Head of caudate nucleus (tissue), 42 donors: ENCODE results near the gene LRRC36.

Experiments
- DNase-seq, 42 donors: peaks; one replicate each; pipeline versions ENCODE4 v3.0.0 to v3.0.0-alpha.2; 2020 to 2021; ENCODE audit warnings: mixed read lengths in 7 of 42
- intact Hi-C: fragments of 100-400 bp; cut with DNase I; formaldehyde crosslinking; loops from one replicate; pipeline ENCODE4 v1.15.0; 2022

The LRRC36 gene

DNA sequence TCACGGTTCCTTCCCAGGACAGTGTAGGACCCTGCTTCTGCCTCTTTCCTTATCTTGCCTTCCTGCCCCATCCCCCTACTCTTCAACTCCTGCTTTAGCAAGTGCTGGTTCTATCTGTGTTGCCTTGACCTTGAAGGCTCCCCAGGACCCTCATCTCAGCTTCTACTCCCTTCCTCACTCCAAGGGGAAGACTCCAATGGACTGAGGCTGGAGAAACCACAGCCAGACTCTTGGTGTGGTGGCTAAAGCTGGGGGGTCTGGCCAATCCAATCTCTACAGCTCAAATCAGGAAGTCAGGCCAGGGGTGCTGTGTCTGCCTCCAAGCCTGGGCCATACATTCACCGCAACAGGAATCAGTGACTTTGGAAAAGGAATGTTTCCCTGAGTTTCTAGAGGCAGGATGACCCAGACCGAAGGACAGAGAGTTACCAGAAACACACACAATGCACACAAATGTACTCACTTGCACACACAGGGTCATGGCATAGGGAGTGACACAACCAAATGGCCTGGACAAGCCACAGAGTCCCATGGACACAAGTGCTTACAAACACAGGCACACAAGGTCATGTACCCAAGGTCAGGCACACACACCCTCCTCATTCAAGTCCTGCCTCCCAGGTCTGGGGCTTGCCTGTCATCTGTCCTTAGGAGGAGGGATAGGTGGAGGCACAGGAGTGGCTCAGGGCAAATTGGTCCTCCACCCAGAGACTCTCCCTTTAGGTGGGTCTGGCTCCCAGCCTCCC lies 102.6 kb downstream of the LRRC36 start:
- intact Hi-C loops, result loop anchor here (5.0 kb wide), 1 partner anchor 33 kb away; no protein-coding TSS in a partner anchor
- no peak for DNase-seq

GRCh38 chr16:67429799-67430503 lies 103.3 kb downstream of the LRRC36 start:
- intact Hi-C loops, result loop anchor here (5.0 kb wide), 1 partner anchor 32 kb away; no protein-coding TSS in a partner anchor
- no peak for DNase-seq

DNA sequence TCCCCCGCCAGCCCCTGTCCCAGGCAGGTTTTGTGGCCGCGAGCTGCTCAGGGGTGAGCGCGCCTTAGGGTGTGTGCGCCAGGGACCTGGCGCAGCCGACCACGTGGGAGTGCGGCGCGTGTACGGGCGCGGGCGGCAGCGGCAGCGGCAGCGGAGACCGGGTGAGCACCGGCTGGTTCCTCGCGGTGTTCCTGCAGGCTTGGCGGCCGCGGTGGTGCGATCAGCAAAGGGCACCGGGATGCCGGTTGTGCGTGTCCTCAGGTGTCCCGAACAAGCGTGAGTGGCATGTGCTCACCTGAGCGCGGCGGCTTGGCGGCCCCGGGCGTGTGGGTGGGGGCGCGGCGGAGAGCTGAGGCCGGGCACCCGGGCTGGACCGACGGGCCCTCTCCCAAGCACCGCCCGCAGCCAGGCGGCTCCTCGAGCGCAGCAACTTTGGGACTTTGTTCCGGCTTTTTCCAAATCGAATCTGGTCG lies 103.9 kb downstream of the LRRC36 start:
- peak in 30 of 42 donors; percentile 22 to 70 (median 44) for DNase-seq
- intact Hi-C loops, result no loop called here

- intact Hi-C loops, result no loop called here
These were observed 104.6 kb downstream of the LRRC36 start, which contains the start of gene HSD11B2 for GRCh38 chr16:67430977-67431774. Gene HSD11B2, plus strand, starts transcription at chr16:67431121. Its CDS starts 128 bp downstream, at chr16:67431249.

DNA sequence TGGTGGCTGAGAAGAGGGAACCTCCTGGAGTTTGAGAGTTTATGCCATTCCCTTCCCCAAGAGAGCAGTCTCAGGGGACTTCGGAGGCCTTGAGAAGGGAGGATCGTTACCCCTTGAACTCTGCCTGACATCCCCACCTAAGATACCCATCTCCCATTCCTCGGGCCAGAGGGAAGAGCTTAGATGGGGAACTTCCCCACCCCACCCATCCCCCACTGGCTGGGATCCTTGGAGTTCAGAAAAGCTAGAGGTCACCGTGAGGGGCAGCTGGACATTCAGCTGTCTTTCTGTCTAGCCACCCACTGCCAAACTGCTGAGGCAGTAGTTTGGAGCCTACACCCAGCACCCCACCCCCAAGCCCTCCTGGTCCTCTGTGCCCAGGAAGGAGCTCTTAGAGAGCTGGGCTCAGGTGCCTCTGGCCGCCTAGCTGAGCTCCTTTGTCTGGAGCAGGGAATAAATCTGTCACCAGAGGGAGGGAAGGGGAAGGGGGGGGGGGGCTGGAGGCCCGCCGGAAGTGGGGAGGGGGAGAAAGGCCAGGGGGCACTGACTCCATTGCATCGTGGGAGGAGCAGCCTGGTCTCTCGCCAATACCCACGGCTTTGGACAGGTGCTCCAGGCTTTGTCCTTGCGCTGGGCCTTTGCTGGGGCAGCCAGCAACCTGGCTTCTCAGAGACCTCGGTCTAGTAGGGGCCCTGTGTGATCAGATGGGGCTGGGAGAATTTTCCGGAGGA lies 105.3 kb downstream of the LRRC36 start:
- DNase-seq, result no peak
- intact Hi-C loops, result no loop called here

More at GRCh38 chr16:67430977-67431774, 104.6 kb downstream of the LRRC36 start, which contains the start of gene HSD11B2:
- DNase-seq, result peak in 41 of 42 donors; percentile 32 to 79 (median 59)

- DNase-seq, result no peak
- intact Hi-C loops, result no loop called here
These were observed 105.9 kb downstream of the LRRC36 start for GRCh38 chr16:67432506-67432890.

- intact Hi-C loops, result no loop called here
- DNase-seq, result no peak
These were observed 106.6 kb downstream of the LRRC36 start for GRCh38 chr16:67433131-67433719.
